Breast epithelium (tissue), 4 donors: ENCODE data around the gene SUPT6H. TPM values are rescaled to one million over a fixed set of nuclear protein-coding genes. Genes with fewer than 3 reads are reported as not detected.

Source experiments
- DNase-seq, 2 donors: peaks; one replicate each; pipeline ENCODE4 v3.0.0-alpha.2; 2019; ENCODE audit warnings: low spot score in 2 of 2
- H3K27ac ChIP-seq, 2 donors: fragments of 200-600 bp; sonication (generic) in 1 of 2; one replicate each; pipeline ENCODE4 v1.5.1; 2016 to 2019; ENCODE audit warnings: mild to moderate bottlenecking in 1 of 2
- H3K27me3 ChIP-seq, 2 donors: fragments of 200-600 bp; sonication (generic) in 1 of 2; one replicate each; pipeline versions ENCODE4 v1.5.1 to v1.6.0; 2017 to 2019; ENCODE audit warnings: control low read depth in 1 of 2, mild to moderate bottlenecking in 1 of 2
- H3K36me3 ChIP-seq: fragments of 200-600 bp; one replicate; pipeline ENCODE4 v1.5.1; 2019
- H3K4me1 ChIP-seq, 2 donors: fragments of 200-600 bp; sonication (generic); one replicate each; pipeline ENCODE4 v1.5.1; 2016 to 2019; ENCODE audit warnings: control low read depth in 1 of 2
- H3K4me3 ChIP-seq, 3 donors: fragments of 200-600 bp; sonication (generic); 1 replicate in 2 of 3; 2 replicates in 1 of 3; pipeline ENCODE4 v1.5.1; 2016 to 2019; ENCODE audit warnings: mild to moderate bottlenecking in 3 of 3, moderate library complexity in 2 of 3
- H3K9me3 ChIP-seq, 2 donors: fragments of 200-600 bp; sonication (generic) in 1 of 2; one replicate each; pipeline ENCODE4 v1.5.1; 2016 to 2019; ENCODE audit warnings: control low read depth in 1 of 2
- POLR2A ChIP-seq: fragments of 450-650 bp; IDR thresholded peaks from one replicate; pipeline ENCODE4 v1.6.1; 2016; ENCODE audit warnings: antibody characterized with exemption, mild to moderate bottlenecking, moderate library complexity
- POLR2AphosphoS5 ChIP-seq, 3 donors: sonication (generic); formaldehyde crosslinking; IDR thresholded peaks; one replicate each; pipeline ENCODE4 v1.6.1; 2017; ENCODE audit warnings: antibody characterized with exemption in 3 of 3
- intact Hi-C: fragments of 100-400 bp; cut with DNase I; formaldehyde crosslinking; loops from one replicate; pipeline ENCODE4 v1.15.1; 2023; ENCODE audit warnings: low total_unique reads
- total RNA-seq, 3 donors: library from RNA; depleted of rRNA; stranded (reverse); fragments of >200 nt; gene quantifications; one replicate each; pipeline ENCODE4 v1.1.0, GENCODE V29; 2016
- TF ChIP-seq, protein P1 (sequence below), 3 donors: fragments of 450-650 bp; IDR thresholded peaks; one replicate each; pipeline ENCODE4 v1.5.1; 2016 to 2017; ENCODE audit warnings: antibody characterized with exemption in 3 of 3, mild to moderate bottlenecking in 3 of 3, moderate library complexity in 3 of 3

SUPT6H gene
- total RNA-seq, 3 donors from 2014 or later = 62.6 to 69.9 (median 66.7) TPM

- intact Hi-C loops = no loop called here
- H3K4me1 ChIP-seq = peaks cover 16 to 27% of the 10 kb centered on the region in 2 donors
- H3K27me3 ChIP-seq = no peaks in the 10 kb centered on the region
- H3K27ac ChIP-seq = peak overlapping the region; percentile 78 to 100
- peak; percentile 64 to 89 (median 85) for TF ChIP-seq POLR2AphosphoS5 (IDR thresholded peaks at IDR 0.05)
- TF ChIP-seq, protein P1, sequence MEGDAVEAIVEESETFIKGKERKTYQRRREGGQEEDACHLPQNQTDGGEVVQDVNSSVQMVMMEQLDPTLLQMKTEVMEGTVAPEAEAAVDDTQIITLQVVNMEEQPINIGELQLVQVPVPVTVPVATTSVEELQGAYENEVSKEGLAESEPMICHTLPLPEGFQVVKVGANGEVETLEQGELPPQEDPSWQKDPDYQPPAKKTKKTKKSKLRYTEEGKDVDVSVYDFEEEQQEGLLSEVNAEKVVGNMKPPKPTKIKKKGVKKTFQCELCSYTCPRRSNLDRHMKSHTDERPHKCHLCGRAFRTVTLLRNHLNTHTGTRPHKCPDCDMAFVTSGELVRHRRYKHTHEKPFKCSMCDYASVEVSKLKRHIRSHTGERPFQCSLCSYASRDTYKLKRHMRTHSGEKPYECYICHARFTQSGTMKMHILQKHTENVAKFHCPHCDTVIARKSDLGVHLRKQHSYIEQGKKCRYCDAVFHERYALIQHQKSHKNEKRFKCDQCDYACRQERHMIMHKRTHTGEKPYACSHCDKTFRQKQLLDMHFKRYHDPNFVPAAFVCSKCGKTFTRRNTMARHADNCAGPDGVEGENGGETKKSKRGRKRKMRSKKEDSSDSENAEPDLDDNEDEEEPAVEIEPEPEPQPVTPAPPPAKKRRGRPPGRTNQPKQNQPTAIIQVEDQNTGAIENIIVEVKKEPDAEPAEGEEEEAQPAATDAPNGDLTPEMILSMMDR (IDR thresholded peaks at IDR 0.05) = peak; percentile 100
- TF ChIP-seq POLR2A = no peak
- no peaks in the 10 kb centered on the region for H3K36me3 ChIP-seq
- peak overlapping the region in 1 of 3 donors; percentile 2 for H3K4me3 ChIP-seq
- no peaks in the 10 kb centered on the region for H3K9me3 ChIP-seq
- DNase-seq = peak; percentile 92 to 97
Measured at GRCh38 chr17:28750178-28751047, 88.4 kb downstream of the SUPT6H start.

DNA sequence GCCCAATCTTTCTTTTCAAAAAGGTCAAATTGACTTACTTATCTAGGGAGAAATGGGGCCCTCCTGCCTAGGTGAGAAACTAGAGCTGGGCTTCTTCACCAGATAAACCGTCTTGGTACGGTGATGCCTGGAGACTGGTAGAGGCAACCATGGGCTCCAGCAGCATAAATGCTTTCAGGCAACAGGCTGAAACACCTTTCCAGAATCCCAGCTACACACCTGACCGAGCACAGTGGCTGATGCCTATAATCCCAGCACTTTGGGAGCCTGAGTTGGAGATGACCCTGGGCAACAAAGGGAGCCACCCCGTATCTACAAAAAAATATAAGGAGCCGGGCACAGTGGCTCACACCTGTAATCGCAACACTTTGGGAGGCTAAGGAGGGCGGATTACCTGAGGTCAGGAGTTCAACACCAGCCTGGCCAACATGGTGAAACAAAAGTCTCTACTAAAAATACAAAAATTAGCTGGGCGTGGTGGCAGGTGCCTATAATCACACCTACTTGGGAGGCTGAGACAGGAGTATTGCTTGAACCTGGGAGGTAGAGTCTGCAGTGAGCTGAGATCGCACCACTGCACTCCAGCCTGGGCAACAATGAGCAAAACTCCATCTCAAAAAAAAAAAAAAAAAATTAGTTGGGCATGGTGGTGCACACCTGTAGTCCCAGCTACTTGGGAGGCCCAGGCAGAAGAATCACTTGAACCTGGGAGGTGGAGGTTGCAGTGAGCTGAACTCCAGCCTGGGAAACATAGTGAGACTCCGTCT, 89.8 kb downstream of the SUPT6H start:
- Histone ChIP-seq H3K9me3 (no peaks in the 10 kb centered on the region), H3K36me3 (no peaks in the 10 kb centered on the region), H3K4me3 (no peak overlapping the region), H3K27me3 (no peaks in the 10 kb centered on the region), H3K27ac (no peak overlapping the region), H3K4me1 (peaks cover 12 to 27% of the 10 kb centered on the region in 2 donors)
- DNase-seq = no peak
- intact Hi-C loops = no loop called here
- TF ChIP-seq, protein P1 (IDR thresholded peaks at IDR 0.05) = no peak
- TF ChIP-seq POLR2AphosphoS5 (IDR thresholded peaks at IDR 0.05) (no peak), POLR2A (no peak)

Other genes starting within 250 kb of the SUPT6H start
- gene SLC13A2, start 188.6 kb upstream of the SUPT6H start, total RNA-seq = 1 to 10 TPM in 1 of 3 donors, under 1 TPM in 1, not detected in 1; 0.66 to 4.0 TPM
- gene FOXN1, start 155.9 kb upstream of the SUPT6H start, total RNA-seq = under 1 TPM in 1 of 3 donors, not detected in 2; 0.29 TPM
- 10 to 100 TPM; 19.2 to 34.1 (median 32.9) TPM for gene UNC119, start 109.6 kb upstream of the SUPT6H start, total RNA-seq
- gene PIGS, start 90.7 kb upstream of the SUPT6H start, total RNA-seq = 10 to 100 TPM; 35.4 to 63.5 (median 53.3) TPM
- 100 to 1,000 TPM in 1 of 3 donors, 10 to 100 TPM in 2; 19.7 to 191 (median 40.7) TPM for gene ALDOC, start 85.3 kb upstream of the SUPT6H start, total RNA-seq
- 1 to 10 TPM; 3.3 to 5.8 (median 4.1) TPM for gene SPAG5, start 63.2 kb upstream of the SUPT6H start, total RNA-seq
- gene RSKR, start 48.0 kb upstream of the SUPT6H start, total RNA-seq = 10 to 100 TPM in 2 of 3 donors, 1 to 10 TPM in 1; 9.3 to 11.1 (median 11.0) TPM
- gene BLTP2, start 17.0 kb upstream of the SUPT6H start, total RNA-seq = 100 to 1,000 TPM; 107 to 131 (median 107) TPM
- 10 to 100 TPM; 38.1 to 66.6 (median 54.1) TPM for gene SDF2, start 299 bp upstream of the SUPT6H start, total RNA-seq
- 1 to 10 TPM; 1.6 to 2.3 (median 1.6) TPM for gene PROCA1, start 49.7 kb downstream of the SUPT6H start, total RNA-seq
- gene RAB34, start 55.7 kb downstream of the SUPT6H start, total RNA-seq = 100 to 1,000 TPM; 105 to 129 (median 123) TPM
- 100 to 1,000 TPM; 491 to 945 (median 754) TPM for gene RPL23A, start 57.8 kb downstream of the SUPT6H start, total RNA-seq
- gene TLCD1, start 64.0 kb downstream of the SUPT6H start, total RNA-seq = 1 to 10 TPM; 2.4 to 8.3 (median 3.9) TPM
- 1 to 10 TPM; 2.9 to 5.3 (median 2.9) TPM for gene NEK8, start 66.6 kb downstream of the SUPT6H start, total RNA-seq
- 10 to 100 TPM; 12.3 to 63.6 (median 48.9) TPM for gene TRAF4, start 81.8 kb downstream of the SUPT6H start, total RNA-seq
- 10 to 100 TPM in 2 of 3 donors, 1 to 10 TPM in 1; 9.7 to 12.0 (median 10.5) TPM for gene FAM222B, start 180.6 kb downstream of the SUPT6H start, total RNA-seq
- 10 to 100 TPM; 24.3 to 51.2 (median 26.4) TPM for gene ERAL1, start 192.8 kb downstream of the SUPT6H start, total RNA-seq
- 10 to 100 TPM; 49.8 to 78.3 (median 56.9) TPM for gene FLOT2, start 235.5 kb downstream of the SUPT6H start, total RNA-seq
- 10 to 100 TPM in 2 of 3 donors, 1 to 10 TPM in 1; 3.2 to 20.6 (median 14.2) TPM for gene DHRS13, start 240.9 kb downstream of the SUPT6H start, total RNA-seq